HS-5 (cell line): ENCODE measurements around the gene IGF1.
A peak's percentile ranks its signal among the peaks of the same experiment; 100 is the strongest.

Source experiments
- DNase-seq: peaks from one replicate; pipeline ENCODE4 v3.0.0-alpha.2; 2012; ENCODE audit warnings: low read depth

IGF1 gene

GRCh38 chr12:102480406-102480805 lies at the start of gene IGF1:
Gene IGF1, minus strand, starts transcription at chr12:102480563. Its CDS starts 182 bp downstream, at chr12:102480381.
- DNase-seq, result no peak

GRCh38 chr12:102528111-102528510 lies 47.7 kb upstream of the IGF1 start:
- DNase-seq, result no peak

- peak; percentile 56 for DNase-seq
Measured at GRCh38 chr12:102527171-102527720, 46.9 kb upstream of the IGF1 start.

- no peak for DNase-seq
Measured at GRCh38 chr12:102526656-102527055, 46.3 kb upstream of the IGF1 start.

DNA sequence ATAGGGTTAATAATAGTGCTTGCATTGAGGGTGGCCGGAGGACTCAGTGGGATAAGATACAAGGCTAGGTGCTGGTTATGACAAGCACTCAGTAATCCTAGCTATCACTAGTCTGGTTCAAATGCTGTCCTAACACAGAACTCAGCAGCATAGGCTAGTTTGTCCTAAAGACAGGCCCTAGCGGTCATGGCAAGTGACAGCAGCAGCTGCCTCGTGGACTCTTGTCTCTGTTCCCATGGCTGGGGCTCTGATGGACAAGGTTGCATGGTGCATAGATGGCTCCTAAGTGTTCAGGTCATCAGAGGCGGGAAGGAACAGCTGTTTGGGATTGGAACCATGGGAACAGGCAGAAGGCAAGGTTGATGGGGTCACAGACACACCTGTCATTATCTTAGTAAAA lies 42.4 kb upstream of the IGF1 start:
- no peak for DNase-seq

GRCh38 chr12:102521662-102522277 lies 41.4 kb upstream of the IGF1 start:
- no peak for DNase-seq

- no peak for DNase-seq
Measured at GRCh38 chr12:102518871-102519270, 38.5 kb upstream of the IGF1 start.

- no peak for DNase-seq
Measured at GRCh38 chr12:102514696-102515095, 34.3 kb upstream of the IGF1 start.

- no peak for DNase-seq
Measured at GRCh38 chr12:102513739-102514138, 33.4 kb upstream of the IGF1 start.

DNA sequence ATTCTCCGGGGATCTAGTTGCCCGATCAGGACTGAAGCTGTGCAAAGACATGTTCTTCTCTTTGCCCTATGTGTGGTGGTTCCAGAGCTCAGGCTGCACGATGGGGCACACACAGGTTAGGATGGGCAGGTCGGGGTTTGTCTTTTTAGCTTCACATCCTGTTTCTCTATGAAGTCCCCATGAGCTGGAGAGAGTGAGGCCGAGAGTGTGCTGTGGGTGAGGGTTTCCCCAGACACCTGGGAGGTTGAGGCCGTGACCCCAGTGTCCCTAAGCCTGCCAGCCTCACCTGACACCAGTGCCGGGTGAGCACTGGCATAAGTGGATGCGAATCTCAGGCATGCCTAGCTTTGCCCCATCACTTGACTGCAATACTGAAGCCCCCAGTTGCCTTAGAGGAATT lies 32.9 kb upstream of the IGF1 start:
- DNase-seq, result no peak

DNA sequence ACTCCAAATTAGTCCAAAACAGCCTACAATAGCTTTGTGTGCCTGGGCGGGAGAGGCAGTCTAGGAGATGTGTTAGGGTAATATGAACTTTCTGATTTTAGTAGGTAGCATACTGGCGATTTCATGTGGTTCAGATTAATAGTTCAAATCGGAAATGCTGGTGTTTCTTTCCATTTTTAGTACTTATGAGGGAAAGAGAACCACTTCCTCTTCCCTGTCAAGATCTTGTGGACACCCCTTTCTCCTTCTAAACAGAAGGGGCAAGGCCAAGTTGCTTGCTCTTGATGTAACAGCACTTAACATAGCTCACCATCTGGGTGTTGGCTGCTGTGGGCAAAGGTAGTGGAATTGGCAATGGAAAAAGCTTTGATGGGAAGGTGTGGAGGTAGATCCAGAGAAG lies 32.2 kb upstream of the IGF1 start:
- DNase-seq, result no peak

DNA sequence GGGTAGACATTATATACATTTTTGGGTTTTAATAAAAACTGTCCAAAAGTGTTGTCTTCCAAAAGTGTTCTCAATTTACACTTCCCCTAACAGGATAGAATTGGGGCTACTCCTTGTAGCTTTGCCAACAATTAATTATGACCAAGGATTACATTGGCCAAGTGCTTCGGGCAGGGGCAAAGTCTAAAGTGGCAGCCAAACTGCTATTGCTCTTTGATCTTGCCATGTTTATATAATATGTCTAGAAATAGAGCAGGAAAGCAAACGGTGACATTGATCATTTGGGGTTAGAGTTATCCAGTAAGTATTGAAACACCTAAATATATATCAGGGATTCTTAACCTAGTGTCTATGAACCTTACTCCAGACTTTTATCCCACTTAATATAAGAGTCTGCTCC lies 31.2 kb upstream of the IGF1 start:
- no peak for DNase-seq

DNA sequence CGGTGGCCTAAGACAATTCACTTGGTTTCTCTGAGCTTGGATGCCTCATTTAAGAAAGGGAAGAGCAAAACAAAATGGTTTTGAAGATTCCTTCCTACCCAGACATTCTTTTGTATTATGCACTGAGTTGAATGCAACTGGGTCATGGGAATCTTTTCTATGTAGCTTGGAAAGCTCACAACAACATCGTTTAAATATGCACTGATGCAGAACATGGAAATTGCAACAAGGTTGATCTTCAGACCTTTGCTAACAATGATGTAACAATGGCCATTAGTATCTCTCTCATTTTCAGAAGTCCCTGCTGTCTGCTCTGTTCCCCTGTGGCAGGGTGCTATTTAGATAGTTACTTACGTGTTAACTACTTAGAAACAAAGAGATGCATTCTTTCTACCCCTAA lies 30.1 kb upstream of the IGF1 start:
- DNase-seq, result no peak

DNA sequence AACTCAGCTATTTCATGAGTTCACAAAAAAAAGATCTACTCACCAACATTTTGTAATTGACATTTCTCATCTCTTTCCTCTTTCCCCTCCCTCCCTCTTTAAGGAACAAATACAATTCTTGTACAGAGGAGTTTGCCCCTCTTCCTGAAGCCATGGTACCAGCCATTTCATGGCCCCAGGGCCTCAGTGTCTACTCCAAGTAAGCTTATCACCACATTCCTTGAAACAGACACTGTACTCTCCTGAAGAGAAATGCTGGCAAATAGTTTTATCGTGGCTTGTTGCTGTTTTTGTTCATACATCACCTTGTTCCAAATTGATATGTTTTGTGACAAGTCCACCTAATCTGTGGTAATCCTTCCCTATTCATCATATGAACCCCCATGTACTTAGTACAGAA lies 29.7 kb upstream of the IGF1 start:
- DNase-seq, result no peak

- DNase-seq, result no peak
Measured at GRCh38 chr12:102509123-102509626, 28.8 kb upstream of the IGF1 start.

DNA sequence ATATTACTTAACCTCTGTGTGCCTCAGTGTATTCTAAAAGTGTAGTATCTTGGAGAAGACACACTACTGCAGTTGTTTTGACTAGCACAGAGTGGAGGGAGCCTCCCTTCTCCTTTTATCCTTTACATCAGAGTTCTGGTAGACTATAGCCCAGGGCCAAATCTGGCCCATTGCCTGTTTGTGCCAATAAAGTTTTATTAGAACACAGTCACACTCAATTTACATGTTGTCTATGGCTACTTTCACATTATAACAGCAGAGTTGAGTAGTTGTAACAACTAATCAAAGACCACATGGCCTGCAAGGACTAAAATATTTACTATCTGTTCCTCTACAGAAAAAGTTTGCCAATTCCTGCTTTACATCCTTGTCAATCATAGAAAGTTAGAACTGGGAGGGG lies 27.7 kb upstream of the IGF1 start:
- no peak for DNase-seq

DNA sequence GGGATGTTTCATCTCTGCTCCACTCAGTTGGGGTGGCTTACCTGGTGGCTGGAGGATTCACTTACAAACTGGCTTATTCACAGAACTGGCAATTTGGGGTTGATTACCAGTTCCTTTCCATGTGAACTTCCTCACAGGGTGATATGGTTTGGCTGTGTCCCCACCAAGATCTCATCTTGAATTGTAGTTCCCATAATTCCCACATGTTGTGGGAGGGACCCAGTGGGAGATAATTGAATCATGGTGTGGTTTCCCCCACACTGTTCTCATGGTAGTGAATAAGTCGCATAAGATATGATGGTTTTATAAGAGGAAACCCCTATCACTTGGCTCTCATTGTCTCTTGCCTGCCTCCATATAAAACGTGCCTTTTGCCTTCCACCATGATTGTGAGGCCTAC lies 26.9 kb upstream of the IGF1 start:
- no peak for DNase-seq

DNA sequence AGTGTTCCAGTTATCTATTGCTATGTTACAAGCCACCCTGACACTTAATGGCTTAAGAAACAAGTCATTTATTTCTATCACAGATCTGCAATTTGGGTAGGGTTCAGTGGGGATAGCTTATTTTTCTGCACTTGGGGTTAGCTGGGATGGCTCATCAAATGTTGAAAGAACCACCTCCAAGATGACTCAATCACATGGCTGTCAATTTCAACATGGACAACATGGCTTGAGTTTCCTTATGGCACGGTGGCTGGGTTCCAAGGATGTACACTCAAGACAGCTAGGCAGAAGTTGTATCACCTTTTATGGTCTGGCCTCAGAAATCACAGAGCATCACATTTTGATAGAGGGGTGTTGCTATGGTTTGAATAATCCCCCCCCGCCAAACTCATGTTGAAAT lies 24.5 kb upstream of the IGF1 start:
- DNase-seq, result no peak

DNA sequence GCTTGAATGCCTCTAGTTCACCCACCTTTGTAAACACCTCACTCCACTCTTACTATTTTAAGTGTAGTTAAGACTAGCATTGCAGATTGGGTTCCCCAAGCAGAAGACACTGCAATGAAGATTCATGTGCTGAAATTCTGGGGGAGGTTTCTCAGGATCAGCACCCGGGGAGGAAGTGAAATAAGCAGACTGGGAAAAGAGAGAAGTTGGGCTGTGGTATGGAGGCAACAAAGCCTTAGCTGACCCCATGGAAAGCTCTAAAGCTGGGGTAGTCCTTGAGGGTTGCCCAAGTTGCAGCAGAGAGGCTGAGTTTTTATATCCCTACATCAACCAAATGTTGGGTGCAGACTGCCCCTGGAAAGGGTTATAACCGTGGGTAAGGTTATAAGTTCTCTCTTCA lies 23.9 kb upstream of the IGF1 start:
- no peak for DNase-seq

DNA sequence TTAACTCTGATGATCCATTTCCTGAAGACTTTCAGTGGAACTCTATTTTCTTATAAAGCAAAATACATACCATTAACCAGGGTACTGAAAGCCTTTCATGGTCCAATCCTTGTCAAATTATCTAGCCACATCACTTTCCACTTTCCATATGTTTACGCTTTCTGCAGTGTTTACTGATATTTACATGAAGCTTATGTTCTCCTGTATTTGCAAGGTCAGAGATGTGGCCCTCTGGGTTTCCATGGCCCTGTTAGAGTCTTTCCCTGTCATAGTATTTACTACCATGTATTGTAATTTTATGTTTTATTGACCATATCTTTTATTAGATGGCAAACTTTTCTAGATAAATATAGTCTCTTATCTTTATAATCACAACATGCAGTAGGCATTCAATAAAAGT lies 23.5 kb upstream of the IGF1 start:
- DNase-seq, result no peak

GRCh38 chr12:102503056-102503681 lies 22.8 kb upstream of the IGF1 start:
- no peak for DNase-seq

- DNase-seq, result no peak
Measured at GRCh38 chr12:102501773-102502172, 21.4 kb upstream of the IGF1 start.

- no peak for DNase-seq
Measured at GRCh38 chr12:102498471-102498870, 18.1 kb upstream of the IGF1 start.

DNA sequence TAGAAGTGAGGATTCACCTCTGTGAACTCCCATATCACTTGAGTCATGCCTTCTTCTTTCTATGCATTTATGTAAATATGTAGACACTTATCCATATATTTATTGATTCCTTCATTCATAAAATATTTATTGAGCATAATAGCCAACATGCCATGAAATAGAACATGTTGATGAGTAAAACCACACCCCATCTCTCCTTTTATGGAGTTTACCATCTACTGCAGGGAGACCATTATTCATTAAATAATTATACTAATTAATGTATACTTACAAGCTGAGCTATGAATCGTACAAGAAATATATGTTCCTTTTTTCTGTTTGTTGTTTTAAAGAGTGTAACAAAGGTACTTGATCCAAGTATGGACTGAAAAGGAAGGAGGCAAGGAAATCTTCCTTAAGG lies 17.4 kb upstream of the IGF1 start:
- no peak for DNase-seq
